Brain pericyte (primary cell): ENCODE measurements around the gene PIGU.

Experiments
- DNase-seq: peaks from one replicate; pipeline ENCODE4 v3.0.0-alpha.2; 2012; ENCODE audit warnings: low read depth, low spot score

The PIGU gene

DNA sequence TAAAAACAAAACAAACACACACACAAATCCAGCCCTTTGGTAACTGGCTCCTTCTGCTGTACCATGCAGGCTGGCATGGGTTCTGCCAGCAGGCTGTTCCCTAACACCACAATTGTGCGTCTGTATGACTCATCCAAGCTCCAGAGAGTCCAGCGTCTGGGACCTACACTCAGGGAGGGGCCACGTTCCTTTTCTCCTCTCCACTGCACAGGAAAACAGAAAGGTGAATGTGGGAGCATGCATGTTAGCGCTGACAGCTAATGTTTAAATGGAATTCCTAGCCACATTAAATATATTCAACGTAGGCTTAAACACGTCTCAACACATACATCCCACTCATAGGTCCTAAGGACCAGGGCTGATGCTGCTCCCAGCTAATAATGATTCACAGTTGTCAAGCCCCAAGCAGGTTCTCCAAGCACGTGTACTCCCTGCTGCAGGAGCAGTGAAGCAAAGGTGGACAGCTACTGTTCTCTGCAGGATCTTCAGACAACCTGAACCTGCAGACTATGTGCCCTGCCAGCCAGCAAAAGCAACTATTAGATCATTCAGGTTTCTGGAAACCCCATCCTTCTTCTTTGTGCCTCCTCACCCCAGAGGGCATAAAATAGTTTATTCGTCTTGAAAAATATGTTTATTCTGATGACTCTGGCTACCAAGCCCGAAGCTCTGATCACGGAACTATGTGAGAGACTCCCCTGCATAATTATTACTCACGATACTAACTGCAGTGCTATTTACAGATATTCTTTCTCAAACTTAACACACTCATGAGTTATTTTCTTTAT, 97.5 kb downstream of the PIGU start:
- peak; percentile 48 for DNase-seq

DNA sequence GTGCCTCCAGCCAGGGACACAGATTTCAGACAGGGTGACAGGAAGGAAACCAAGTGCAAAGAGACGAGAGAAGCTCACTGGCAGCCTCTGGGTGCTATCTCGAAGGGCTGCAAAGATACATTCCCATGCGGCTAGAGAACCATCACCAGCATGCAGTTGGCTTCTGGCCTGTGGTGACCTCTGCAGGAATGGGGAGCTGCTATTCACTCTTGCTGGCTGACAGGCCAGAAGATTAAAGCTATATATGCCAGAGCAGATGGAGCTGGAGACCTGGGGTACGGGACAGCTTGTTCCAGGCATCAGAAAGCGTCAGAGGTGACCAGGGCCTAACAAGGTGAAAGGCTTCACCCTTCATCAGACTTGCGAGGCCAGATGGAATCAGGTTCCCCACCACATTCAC, 98.4 kb downstream of the PIGU start:
- no peak for DNase-seq

DNA sequence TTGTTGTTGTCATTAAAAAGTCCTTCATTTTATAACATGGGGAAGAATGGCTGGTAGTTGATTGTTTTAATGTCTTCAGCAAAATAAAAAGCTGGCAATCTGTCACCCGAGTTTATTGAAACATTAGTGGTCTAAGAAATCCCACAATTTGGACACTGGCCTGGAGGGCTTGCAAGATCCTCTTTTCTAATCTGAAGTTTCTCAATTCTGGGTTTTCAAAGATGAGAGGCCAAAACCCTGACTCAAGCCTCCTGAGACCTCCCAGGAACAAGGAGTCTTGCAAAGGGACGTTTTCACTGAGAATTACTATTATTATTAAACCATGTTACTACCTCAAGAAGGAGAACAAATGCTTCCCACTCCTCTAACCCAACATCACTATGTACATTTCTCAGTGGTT, 98.9 kb downstream of the PIGU start:
- DNase-seq: no peak

DNA sequence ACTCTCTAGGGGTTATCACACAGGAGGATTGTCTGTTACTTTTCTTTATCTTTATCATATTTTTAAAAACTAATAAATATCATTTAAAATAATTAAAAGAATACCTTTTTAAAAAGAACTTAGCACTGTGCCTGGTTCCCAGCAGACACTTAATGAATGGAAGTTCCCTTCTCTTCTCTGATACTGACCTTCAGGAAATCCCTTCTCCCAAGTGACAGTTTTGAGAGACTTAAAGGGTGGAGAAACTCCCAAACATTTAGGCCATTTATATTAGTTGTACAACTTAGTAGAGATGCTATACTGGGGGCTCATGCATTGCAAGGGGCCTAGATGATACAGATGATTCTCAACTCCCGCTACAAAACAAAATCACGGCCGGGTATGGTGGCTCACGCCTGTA, 99.8 kb downstream of the PIGU start:
- DNase-seq: no peak

DNA sequence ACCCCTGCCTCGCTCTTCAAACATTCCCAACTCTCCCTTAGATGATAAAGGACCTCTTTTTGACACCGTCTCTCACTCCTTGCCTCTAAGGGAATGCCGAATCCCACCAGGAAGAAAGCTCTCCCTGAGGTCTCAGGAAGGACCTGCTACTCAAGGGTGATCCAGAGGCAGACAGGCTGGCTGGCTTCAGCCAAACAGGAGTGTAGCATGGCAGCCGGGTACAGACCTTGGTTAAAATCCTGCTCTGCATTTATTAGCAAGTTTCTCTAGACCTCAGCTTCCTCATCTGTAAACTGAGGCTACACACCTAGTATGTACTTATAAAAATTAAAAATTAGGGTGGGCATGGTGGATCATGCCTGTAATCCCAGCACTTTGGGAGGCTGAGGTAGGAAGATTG, 101.1 kb downstream of the PIGU start:
- no peak for DNase-seq

DNA sequence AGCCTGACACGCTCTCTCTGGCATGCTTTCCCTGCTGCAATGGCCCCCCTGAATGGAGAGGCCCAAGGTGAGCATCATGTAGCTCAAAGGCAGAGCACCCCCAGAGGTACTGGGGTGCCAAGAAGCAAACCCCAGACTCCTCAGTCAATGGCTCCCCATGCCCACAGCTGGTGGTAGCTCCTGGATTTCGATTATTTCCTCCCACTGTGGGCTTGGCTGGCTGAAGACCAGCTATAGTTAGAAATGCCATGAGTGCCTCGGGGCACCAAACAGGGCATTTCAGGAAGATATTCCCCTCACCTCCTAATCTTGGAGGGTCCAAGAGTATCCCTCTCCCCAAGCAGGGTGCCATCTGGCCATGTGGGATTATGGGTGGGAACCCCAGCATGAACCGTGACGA, 101.6 kb downstream of the PIGU start:
- no peak for DNase-seq

DNA sequence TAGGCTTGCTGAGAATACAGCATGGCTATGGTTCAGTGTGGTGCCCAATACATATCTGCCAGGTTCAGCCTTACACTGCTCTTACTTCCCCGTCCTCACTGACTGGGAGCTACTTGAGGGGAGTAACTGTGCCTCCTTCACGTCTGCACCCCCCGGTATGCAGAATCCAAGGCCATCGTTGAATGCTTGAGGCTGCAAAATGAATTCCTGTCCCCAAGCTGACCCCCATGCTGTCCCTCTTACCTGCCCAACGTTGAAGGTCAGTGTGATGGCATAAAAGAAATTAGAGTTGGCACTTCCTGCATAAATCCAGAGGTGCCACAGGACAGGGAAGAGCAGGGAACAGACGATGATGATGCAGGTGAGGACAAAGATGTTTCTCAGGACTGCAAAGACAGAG, 102.0 kb downstream of the PIGU start:
- DNase-seq: no peak

DNA sequence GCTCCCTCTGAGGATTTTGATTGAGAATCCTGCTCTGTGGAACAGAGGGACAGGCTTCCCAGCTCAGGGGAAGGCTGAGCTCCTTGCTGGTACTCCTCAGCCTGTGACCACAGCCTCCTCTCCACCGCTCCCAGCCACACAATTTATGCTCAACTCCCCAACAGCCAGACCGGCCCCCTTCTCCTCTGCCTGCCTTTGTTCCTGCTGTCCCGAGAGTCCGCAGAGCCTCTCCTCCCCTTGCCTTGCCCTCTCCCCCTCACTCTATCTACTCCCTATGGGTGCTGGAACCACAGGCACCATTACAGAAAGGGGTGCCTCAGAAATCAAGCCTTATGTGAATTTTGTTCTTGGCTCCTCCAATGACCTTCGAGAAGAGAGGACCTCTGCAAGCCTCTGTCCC, 102.5 kb downstream of the PIGU start:
- no peak for DNase-seq

DNA sequence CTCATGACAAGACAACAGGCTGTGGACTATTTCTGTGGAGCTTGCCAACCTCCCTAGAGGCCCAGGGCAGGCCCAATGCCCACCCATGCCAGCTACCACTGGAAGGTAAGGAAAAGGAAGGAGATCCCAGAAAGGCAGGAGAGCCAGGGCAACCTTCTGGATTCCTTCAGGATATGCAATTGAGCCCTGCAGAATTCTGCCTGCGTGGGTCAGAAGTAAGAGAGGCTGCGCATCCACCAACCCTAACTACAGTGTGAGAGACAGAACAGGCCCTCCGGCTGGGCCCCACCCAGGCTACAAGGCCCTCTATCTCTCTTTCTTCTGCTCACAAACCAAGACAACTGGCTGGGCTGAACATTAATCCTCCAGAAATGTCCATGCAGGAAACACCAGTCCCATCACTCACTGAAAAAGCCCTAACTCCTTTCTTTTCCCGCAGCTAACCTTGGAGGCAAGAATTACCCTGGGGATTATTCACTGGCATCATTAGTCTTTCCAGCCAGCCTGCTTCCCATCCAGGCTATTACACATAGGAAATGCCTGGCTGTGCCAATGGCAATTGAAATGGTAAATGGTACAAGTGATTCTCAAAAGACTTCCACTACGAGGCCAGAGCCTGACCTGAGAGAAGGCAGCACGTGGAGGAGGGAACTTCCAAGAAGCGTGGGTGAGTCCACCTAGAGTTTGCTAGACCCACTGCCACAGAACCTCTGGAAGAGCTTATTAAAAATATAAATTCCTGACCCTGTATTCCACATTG, 103.2 kb downstream of the PIGU start:
- DNase-seq: no peak

DNA sequence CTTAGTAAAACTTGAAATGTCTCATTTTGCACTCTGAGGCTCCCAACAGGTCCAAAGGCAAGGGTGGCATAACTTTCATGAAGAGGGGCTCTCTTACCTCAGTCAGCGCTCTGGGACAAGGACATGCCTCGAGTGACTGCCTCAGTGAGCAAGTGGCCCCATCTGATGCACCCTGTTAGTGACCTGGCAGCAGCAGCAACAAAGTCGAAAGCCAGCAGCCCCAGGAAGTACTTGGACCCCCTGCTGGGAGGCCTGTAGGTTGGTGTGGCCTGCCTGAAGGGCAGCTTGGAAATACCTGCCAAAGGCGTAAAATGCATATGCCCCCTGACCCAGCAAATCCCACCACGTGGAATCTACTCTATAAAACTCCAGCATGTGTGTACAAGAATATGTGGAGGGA, 105.1 kb downstream of the PIGU start:
- DNase-seq: no peak

DNA sequence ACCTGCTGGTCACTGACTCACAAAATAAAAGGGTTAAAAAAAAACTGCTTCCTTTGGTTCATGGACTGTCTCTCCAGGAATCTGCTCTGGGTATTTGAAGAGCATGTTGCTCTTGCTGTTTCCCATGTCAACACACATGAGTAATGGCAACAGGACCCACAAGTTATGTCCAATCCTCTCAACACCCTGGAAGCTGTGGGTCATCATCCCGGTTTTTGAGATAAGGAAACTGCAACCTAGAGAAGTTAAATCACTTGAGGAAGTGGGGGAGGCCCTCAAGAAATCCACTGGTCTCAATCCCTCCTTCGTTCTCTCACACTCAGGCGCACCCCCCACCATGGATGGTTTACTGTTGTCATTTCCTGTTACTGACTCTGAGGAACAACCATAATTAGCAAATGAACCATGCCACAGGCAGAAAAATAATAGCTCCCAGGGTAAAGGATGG, 106.0 kb downstream of the PIGU start:
- DNase-seq: no peak

DNA sequence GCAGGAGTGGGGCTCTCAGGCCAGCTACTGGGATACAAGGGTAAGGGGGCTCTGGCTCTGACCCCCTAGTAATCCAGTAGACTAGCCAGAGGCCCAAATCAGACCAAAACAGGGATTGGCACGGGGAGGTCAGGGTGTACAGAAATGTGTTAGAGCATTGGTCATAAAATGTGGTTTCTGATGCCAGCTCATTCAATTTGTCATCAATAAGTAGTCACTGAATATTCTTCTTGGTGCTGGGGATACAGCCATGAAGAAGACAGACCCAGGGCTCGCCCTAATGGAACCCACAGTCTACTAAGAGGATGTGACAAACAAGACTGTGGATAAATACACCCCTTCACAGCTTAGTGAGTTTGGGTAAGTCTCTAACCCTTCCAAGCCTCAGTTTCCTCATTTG, 107.3 kb downstream of the PIGU start:
- DNase-seq: no peak

DNA sequence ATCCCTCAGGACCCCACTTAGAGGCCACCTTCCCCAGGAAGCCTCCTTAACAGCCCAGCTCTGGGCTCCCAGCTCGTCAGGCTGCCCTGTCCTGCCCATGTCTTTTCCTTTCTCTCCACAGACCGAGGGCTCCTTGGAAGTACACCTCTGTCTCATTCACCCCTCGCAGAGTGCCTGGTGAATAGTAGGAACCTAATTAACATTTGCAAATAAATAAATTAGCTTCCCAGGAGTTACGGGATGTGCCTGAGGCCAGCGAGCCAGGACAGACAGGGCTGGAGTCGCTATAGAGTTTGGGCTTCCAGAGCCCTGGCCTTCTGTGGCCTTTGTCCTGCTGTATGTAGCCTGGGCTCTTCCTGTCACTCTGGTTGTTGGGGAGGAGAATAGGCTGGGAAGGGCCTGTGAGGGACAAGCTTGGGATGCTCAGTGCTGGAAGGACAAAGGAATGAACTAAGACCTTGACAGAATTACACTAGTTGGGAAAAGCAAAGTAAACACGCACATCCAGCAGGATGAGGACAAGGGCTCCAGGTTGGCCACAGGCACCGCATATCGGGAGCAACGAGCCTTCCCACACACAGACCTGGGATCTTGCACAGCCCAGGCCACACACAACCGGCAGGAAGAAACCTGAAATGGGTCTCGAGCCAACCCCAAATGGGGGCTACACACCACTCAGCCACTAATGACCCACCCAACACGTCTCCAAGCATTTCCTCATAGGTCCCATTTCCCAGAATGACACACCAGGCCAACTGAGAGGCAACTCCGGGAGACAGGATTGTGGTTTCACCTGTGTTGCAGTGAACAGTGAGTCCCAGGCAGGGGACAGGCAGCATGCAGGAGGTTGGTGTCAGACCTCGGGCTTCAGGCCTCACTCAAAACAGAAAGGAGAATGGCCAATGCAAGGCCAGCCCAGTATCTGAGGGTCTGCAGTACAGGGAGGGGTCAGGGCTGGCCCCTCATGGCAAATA, 108.7 kb downstream of the PIGU start:
- DNase-seq: no peak

DNA sequence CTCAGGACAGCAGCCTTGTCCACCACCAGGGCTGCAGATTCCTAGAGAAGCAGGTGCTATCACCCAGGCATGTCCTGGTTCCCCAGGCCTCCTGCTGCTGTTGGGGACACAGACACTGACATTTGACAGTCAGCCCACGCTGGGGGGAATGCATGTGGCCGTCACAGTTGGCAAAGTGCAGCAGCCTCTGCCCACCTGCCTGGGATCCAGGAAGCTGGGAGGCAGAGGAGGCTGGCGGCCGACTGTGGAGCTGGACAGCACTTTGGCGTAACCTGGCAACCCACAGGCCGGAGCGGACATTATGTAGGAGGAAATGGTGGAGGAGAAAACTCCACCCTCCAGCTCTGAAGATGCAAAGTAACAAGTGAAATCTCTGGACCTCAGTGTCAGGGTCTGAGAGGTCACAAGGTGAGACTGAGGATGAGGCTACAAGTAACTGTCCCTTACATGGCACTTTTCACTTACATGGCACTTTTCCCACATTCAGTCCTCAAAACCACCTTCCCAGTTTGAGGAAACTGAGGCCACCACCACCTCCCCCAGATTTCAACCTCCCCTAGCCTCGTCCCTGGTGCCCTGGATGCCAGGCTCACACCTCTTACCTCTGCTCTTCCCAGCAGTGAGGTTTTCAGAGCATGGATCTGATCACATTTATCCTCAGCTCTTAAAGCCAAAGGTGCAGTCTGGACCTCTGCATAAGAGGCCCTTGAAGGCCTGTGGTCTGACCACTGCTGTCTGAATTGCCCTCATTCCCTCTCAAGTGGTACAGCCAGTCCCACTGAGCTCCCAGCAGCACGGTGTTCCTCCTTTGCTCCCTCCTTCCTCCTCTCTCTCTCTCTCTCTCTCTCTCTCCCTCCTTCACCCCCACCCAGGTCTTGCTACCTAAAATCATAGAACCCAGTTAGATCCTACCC, 109.7 kb downstream of the PIGU start:
- DNase-seq: no peak

DNA sequence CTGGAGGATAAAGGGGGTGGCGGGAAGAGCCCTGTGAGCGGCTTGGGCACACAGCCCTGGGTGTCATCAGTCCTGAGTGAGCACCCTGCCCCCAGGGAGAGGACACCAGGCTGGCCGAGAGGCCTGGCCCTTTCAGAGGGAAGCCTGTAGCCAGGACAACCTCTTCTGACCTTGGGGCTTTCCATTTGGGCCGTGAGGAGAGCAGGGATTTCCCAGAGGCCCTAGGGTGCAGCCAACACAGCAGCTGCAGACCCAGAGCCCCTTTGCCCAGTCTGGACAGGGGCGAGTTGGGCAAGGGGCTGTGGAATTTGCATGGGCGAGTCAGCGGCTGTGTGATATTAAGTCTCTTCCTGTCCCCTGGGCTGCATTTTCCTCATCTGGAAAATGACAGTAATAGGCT, 112.1 kb downstream of the PIGU start:
- no peak for DNase-seq

DNA sequence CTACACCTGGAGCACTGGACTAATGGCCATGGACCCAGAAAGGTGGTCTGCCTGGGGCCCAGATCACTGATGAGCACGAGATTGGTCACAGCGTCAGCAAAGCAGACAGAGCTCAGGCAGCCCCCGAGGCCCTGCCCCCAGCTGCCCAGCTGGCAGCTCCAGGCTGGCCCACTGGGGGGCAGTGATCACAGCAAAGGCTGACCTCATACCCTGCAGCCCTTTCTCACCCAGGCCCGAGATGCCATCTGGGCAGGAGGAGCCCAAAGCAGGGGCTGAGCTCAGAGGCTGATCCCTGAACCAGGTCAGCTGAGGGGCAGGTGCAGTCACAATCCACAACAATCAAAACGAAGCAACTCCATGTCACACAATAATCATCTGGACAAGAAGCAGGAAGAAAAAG, 114.3 kb downstream of the PIGU start:
- no peak for DNase-seq

DNA sequence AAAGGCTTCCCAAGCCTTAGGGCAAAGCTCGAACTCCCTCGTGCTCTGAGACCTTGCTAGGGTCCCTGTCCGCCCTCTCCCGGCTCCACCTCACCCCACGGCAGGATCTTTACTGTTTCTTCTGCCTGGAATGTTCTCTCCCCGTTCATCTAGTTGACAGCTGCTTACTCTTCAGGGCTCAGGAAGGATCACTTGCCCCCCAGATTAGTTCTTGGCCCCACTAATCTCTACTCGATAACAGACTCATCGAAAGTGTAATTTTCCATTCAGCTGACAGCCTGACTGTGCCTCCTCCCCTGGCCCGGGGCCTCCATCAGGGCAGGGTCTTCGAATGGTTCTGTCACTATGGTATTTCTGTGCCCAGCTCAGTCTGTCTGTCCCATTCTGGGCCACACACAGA, 115.2 kb downstream of the PIGU start:
- no peak for DNase-seq

DNA sequence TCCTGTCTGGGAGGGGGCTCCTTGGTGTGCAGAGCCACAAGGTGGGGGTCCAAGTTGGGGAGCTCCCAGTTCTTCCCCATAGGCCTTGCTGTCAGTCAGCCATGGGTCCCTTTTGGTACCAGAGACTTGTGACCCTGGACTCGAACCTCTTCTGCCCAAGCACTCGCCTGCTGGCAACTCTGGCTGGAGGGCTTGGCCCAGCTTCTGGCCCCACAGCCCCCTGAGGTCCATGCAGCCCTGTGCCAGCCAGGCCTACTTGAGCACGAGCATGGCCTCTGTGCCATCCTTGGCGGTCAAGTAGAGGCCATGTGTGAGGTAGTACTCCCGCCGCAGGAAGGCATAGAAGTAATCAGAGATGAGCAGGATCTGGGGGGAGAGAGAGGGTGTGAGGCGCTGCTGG, 116.3 kb downstream of the PIGU start:
- DNase-seq: no peak

DNA sequence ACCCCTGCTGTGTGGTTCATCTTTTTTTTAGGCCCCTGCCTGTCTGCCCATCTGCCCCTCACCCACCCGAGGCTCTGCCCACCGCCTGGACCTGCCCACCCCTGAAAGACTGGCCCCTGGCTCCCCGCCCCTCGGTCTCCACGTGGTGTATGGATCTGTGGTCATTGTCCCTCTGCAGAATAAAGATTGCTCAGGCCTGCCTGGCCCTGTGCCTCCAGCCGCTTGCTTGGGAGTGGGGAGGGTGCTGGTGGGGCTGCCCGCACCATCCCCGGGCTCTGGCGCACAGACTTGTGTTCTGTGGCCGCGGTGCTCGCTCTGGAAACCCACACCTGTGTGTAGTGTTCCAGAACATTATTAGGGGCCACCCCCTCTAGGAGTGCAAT, 116.8 kb downstream of the PIGU start:
- no peak for DNase-seq

DNA sequence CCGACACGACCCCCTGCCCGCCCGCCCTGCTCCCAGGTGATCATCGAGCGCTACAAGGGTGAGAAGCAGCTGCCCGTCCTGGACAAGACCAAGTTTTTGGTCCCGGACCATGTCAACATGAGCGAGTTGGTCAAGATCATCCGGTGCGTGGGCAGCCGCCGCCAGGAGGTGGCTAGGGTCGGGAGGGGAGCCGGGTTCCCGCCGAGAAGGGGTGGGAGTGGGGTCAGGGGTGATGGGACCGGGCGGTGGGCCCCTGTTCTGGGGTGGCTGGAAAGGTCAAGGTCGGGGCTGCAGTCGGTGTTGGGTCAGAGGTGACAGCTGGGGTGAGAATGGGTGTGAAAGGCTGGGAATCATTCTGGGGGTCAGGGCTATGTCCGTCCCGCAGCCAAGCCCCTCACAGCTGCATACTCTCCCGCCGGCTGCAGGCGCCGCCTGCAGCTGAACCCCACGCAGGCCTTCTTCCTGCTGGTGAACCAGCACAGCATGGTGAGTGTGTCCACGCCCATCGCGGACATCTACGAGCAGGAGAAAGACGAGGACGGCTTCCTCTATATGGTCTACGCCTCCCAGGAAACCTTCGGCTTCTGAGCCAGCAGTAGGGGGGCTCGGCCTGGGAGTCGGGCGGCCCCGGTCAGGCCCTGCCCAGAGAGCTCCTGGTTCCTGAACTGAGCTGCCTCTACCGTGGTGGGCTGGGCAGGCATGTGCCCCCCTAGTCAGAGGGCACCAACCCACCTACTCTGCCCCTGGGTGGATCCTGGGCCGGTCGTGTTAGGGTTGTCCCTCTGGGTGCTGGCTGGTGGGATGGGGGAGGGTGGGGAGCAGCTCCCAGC, 117.4 kb downstream of the PIGU start:
- no peak for DNase-seq
